PFSK-1 (cell line): Measurements from ENCODE around the gene SELENBP1.

ENCODE experiments used
- POLR2AphosphoS5 ChIP-seq: IDR thresholded peaks from 2 replicates; pipeline ENCODE4 v1.6.1; 2012; ENCODE audit warnings: low read depth, mild to moderate bottlenecking, control low read depth, low read length, moderate library complexity
- REST ChIP-seq, 2 experiments: IDR thresholded peaks; 2 replicates each; pipeline versions ENCODE4 v1.6.1 to v1.8.0; 2011 to 2012; ENCODE audit warnings: low read depth in 2 of 2, low read length in 2 of 2, control low read depth in 1 of 2, inconsistent platforms in 1 of 2, mild to moderate bottlenecking in 1 of 2, moderate library complexity in 1 of 2; ENCODE audit not compliant: insufficient read depth in 1 of 2
- SIN3A ChIP-seq: IDR thresholded peaks from 2 replicates; pipeline ENCODE4 v1.6.1; 2012; ENCODE audit warnings: mild to moderate bottlenecking, low read length, moderate library complexity, borderline replicate concordance; ENCODE audit not compliant: insufficient read depth

DNA sequence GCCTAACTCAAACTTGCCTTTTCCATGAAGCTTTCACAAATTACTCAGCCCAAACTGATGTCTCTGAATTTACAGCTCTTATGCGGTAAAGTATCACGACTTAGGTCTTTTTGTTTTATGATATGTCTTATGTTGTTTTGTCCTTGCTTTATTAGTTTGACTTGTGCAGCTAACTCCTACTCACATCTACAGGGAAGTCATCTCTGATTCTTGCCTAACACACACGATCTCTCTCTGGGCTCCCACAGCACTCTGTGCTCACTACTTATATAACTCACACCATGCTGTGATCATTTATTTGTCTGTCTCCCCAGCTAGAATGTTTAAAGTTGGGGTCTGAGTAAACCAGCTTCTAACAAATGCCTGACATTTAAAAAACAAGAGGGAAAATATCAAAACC lies 35.9 kb downstream of the SELENBP1 start:
- TF ChIP-seq POLR2AphosphoS5 (no peak), REST (IDR thresholded peaks at IDR 0.05; ENCODE audit: insufficient read depth in 1 of 2, low read depth in 2 of 2, low read length in 2 of 2) (no peak), SIN3A (no peak)
